ENCODE results near the gene TNFAIP6.
A peak's percentile ranks its signal among the peaks of the same experiment; 100 is the strongest.

The TNFAIP6 gene

DNA sequence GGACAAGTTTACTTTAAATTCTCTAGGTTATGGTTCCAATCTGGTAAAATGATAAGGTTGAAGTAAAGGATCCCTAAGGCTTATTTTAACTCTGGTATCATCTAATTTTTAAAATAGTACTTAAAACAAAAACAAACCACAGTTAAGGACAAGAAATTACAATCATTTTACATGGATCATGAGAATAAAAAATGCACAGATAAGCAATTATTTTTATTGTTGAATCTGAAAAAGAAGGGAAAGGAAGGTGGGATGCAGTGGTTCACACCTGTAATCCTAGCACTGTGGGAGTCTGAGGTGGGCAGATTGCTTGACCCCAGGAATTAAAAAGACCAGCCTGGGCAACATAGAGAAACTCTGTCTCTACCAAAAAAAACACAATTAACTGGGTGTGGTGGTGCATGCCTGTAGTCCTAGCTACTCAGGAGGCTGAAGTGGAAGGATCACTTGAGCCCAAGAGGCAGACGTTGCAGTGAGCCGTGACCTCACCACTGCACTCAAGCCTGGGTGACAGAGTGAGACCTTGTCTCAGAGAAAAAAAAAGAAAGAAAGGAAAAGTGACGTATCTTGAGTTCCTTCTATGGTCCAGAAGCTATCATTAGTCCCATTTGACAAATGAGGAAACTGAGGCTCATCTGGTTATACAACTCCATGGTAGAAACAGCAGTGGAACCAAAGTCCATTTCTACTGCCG lies 2.5 kb downstream of the TNFAIP6 start:
- DNase-seq (ENCODE audit: low read depth), result no peak

DNA sequence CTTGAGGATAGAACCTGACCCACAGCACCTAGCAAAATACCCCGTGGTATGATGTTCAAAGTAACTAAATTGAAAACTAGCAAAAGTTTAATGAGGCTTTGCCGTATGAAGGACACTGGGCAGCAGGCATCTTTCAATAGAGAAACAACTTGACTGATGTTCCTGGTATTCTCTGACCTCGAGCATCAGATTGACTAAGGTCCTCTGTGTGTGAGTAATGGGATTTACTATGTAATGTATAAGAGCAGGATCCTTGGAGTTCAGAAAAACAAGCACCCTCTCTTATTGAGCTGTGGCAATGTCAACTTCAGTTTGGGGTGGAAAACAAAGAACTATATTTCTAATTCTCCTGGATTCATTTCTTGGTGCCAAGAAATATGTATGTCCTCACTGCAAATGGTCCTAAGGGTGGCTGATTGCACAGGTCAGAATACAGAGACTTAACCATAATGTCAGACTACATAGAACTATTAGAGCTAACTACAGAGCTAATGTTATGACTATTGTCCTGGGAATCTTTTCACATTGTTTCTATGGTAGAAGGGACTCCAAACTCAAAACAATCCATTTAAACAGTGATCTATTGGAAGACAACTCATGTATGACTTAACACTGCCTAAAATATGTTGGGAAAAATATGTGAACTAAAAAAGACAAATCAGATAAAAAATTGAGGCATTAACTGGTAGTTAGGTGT lies 4.4 kb downstream of the TNFAIP6 start:
- DNase-seq (ENCODE audit: low read depth), result no peak

DNA sequence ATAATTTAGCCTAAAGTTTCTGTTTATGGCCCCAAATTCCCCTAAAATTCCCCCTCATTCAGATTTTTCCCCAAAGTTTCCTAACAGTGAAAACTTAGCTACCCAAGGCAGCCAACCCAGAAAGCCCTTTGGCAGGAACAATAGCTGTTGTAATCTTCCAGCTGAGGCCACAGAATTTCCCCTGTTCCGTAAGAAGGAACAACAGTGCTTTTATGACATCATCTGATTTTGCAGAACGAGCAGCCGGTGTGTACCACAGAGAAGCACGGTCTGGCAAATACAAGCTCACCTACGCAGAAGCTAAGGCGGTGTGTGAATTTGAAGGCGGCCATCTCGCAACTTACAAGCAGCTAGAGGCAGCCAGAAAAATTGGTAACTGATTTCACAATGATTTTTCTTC lies 6.3 kb downstream of the TNFAIP6 start:
- DNase-seq (ENCODE audit: low read depth), result no peak

DNA sequence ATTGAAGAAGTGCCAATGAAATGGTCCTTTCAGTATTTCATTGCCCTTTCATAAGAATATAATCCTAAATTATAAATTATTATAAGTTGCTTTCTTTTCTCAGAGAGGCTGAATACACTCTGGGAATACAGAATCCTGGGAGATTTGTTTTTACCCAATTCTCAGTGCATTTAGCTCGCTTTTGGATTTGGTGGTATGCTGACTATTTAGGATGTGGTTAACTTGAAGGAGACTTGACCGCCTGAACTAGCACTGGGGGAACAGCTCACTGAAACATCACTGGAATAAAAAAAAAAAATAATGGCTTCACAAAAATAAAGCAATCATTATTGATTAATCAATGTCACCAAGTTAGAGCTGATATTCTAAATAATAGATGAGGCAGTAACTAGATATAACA lies 10.2 kb downstream of the TNFAIP6 start:
- no peak for DNase-seq (ENCODE audit: low read depth)

DNA sequence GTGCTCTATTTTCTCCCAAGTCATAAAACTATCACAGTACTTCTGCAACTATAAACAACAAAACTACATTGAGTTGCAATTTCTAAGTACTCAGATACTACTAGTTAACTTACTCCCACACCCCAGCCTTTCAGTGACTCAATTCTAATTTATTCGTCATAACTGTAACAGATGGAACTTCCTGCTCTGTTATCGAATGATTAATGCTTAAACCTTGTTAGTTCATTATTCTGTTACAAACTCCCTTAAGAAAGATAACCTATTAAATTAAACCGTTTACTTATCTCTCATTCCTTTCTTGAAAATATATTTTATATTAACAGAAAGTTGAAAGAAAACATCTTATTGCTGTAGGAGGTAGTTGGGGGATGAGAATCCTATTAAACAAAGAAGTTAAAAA lies 17.0 kb downstream of the TNFAIP6 start:
- no peak for DNase-seq (ENCODE audit: low read depth)

DNA sequence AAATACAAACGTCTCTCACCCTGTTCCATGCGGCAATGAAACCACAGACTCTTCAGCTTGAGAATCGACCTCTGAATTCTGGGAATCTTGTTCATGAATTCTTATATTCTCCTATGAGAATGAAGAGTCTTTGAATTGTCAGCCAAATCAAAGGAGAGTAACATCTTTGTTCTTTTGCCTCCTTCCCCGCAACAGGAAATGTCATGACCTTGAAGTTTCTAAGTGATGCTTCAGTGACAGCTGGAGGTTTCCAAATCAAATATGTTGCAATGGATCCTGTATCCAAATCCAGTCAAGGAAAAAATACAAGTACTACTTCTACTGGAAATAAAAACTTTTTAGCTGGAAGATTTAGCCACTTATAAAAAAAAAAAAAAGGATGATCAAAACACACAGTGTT lies 21.8 kb downstream of the TNFAIP6 start:
- no peak for DNase-seq (ENCODE audit: low read depth)

DNA sequence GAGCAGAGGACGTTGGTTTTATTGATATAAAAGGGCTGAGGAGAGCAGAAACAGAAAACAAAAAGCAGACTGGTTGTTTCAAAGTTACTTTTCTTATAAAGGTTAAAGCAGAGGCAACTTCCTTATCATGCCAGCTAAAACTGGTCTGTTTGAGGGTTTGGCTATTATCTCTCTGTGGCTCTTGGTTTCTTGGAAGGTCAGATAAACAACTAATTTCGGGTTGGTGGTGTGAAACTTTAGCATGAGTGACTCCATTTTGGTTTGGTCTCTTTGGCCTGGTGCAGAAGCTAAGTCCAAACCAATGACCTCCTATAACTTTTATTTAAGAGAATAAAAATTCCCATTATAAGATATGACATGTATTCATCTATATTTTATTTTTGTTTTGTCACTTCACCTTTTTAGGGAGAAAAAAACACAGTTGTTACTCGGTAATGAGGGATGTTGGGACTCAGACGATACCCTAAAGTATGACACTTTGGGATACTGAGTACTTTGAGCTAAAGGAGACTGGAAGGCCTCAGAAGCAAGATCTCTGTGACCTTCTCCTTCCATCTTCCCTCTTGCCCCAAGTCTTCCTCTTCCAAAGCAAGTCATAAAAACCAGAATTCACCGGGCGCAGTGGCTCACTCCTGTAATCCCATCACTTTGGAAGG lies 23.3 kb downstream of the TNFAIP6 start:
- DNase-seq (ENCODE audit: low read depth), result no peak

DNA sequence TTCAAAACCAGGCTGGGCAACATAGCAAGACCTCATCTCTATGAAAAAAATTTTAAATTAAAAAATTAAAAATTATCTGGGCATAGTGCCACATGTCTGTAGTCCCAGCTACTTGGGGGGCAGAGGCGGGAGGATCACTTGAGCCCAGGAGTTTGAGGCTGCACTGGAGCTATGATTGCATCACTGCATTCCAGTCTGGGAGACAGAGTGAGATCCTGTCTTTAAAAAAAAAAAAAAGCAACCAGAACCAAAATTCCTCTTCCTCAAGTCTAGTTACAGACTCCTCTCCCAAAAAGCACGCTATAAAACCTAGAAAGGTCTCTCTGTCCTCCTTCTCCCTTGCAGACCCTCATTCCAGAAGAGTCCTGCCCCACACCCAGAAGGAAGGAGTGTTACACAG lies 23.9 kb downstream of the TNFAIP6 start:
- DNase-seq (ENCODE audit: low read depth), result no peak

DNA sequence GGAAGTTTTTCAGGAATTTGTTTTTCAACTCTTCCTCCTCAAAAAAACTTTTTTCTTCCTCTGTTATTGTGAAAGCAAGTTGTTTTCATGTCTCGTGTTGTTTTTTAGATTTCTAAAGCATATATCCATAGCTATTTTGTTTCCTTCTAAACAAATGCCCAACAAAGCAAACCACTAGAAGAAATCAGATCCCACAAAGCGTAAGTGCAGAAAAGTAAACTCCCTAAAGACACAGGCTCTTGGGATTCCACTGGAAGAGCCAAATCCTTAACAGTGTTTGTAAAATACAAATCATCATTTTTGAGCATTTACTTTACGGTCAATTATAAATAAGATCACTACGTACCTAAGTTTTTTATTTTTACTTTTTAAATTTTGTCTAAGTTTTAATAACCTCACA lies 30.6 kb downstream of the TNFAIP6 start:
- DNase-seq (ENCODE audit: low read depth), result no peak

DNA sequence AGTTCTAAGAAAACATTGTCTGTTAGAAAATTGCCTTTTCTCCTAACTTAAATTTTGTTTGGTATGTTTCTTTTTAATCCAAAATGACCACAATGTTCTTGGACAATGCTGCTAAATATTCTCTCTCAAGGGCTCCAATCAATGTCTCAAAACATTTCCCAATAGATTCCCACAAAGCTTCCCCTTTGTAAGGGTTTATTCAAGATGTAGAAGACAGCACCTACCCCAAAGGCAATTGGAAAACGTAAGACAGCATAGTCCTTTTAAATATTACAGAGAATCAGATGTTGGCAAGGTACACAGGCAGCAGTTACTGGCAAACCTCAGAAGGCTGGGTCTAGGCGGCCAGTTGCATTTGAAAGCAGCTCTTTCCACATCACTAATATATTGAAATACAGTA lies 34.0 kb downstream of the TNFAIP6 start:
- DNase-seq (ENCODE audit: low read depth), result no peak

DNA sequence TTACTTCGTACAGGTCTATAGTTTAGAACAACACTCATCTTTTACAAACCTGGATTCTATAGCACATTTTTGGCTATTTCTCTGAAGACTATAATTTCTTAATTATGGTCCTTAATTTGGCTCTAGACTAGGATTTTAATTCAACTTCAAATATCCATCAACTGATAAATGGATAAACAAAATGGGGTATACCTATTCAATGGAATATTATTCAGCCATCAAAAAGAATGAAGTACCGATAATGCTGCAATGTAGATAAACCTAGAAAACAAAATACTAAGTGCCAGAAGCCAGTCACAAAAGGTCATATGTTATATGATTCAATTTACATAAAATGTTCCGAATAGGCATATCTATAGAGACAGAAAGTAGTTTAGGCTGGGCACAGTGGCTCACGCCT lies 37.1 kb downstream of the TNFAIP6 start:
- no peak for DNase-seq (ENCODE audit: low read depth)

DNA sequence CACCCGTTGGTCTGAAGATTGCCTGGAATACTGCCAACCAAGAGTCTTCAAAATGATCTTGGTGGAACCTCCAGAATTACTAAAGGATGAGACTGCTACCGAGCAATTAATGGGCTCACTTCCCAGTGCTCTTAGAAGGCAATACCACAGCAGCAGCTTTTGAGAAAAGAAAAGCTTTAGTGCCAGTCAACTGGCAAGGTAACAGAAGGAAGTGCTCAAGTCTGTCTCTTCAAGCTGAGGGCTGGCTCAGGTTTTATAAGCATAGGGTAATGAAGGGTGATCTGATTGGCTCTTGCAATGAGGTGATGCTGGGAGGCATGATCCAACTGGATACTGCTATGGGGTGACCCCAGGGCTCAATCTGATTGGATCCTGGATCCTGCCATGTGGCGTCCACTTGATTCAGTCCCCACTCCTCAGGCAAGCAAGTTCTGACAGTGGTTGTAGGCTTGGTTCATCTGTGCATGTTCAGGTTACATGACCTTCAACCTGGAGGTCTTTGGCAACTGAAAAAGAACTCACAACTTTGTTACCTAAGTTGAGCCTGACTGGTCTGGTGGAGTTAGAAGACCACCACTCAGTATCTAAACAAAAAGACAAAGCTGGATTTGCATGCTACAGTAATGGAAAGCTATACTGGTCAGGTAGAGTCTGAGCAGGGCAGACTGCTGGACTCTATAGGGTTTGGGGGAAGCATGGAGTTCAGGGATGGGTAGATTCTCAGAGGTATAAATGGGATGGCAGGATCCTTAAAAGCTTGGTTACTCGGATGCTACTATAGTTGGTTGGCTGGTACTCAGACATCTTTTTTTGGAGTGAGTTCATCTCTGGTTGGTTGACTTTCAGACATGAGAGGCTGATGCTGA lies 38.4 kb downstream of the TNFAIP6 start:
- no peak for DNase-seq (ENCODE audit: low read depth)

DNA sequence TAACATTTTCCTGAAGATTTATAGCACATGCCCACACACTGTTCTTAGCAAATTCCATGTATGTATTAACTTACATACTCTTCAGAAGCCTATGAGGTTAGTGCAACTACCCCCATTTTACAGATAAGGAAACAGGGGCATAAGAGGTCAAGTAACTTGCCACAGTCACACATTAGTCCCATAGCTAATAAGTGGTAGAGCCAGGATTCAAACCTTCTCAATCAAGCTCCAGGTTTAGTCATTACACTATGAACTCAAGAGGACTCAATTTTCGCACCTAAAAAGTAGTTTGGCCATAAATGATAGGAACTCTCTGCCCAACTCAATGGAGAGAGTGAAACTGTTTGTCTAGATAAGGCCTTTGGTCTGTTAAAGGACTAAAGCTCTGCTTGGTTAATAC lies 42.6 kb downstream of the TNFAIP6 start:
- no peak for DNase-seq (ENCODE audit: low read depth)

DNA sequence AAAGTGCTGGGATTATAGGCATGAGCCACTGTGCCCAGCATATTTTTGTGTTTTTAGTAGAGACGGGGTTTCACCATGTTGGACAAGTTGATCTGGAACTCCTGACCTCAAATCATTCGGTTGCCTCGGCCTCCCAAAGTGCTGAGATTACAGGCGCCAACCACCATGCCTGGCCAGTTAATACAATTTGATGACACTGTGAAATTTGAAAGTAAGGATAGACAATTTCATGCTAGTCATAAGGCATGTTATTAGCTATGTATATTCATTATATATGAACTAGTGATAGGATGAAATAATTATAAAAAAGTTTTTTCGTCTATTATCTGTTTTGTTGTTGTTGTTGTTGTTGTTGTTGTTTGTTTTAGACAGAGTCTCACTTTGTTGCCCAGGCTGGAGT lies 43.8 kb downstream of the TNFAIP6 start:
- no peak for DNase-seq (ENCODE audit: low read depth)

DNA sequence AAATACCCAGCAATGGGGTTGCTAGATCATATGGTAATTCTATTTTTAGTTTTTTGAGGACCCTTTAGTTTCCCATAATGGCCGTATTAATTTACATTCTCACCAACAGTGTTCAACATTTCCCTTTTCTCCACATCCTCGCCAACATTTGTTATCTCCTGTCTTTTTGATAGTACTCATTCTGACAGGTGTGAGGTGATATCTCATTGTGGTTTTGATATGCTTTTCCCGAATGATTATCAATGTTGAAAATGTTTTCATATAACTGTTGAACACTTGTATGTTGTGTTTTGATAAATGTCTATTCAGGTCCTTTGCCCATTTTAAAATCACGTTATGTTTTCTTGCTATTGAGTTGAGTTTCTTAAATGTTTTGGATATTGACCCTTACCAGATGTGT lies 46.5 kb downstream of the TNFAIP6 start:
- no peak for DNase-seq (ENCODE audit: low read depth)

DNA sequence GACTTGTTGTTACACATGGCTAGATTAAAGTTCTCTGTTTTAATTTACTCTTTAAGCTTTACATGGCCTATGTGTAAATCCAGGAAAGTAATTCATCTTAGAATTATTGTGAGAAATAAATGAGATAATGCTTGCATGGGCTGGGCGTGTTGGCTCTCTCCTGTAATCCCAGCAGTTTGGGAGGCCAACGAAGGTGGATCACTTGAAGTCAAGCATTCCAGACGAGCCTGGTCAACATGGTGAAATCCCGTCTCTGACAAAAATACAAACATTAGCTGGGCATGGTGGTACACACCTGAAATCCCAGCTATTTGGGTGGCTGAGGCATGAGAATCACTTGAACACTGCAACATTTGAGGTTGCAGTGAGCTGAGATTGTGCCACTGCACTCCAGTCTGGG lies 48.0 kb downstream of the TNFAIP6 start:
- no peak for DNase-seq (ENCODE audit: low read depth)

DNA sequence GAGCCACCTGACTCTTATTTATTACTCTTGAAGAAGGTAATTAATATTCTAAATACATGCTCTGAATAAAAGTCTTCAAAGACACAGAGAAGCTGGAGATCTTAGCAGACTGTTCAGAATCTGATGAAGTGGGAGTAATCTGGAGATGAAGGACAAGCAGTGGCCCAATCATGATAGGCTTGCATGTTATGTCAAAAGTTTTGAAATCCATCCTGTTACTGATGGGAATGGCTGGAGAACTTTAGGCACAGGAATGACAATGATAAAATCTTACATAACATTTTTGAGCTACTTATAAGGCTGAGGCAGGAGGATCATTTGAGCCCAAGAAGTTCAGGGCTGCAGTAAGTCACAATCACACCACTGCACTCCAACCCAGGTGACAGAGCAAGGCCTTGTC lies 49.9 kb downstream of the TNFAIP6 start:
- DNase-seq (ENCODE audit: low read depth), result no peak

DNA sequence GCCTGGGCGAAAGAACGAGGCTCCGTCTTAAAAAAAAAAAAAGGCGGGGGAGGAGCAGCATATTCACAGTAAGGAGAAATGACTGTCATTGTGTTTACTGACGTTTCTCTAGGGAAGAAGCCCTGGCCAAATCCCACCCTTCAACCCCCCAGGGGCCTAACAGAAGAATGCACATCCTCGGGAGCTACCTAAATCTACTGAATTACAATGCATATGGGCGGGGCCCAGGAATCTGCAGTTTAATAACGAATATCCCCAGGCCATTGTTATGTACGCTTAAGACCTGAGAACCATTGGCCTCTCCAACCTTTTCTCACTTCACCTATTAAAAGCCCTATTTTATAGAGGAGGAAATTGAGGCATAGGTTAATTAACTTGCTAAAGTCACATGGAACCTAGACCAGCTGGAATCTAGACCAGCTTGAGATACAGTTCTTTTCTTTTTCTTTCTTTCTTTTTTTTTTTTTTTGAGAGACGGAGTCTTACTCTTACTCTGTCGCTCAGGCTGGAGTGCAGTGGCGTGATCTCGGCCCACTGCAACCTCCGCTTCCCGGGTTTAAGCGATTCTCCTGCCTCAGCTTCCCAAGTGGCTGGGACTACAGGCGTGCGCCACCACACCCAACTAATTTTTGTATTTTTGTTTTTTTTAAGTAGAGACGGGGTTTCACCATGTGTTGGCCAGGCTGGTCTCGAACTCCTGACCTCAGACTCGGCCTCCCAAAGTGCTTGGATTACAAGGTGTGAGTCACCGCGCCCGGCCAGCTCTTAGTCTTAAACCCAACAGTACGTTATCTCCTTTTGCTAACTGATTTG lies 51.6 kb downstream of the TNFAIP6 start:
- DNase-seq (ENCODE audit: low read depth), result no peak

DNA sequence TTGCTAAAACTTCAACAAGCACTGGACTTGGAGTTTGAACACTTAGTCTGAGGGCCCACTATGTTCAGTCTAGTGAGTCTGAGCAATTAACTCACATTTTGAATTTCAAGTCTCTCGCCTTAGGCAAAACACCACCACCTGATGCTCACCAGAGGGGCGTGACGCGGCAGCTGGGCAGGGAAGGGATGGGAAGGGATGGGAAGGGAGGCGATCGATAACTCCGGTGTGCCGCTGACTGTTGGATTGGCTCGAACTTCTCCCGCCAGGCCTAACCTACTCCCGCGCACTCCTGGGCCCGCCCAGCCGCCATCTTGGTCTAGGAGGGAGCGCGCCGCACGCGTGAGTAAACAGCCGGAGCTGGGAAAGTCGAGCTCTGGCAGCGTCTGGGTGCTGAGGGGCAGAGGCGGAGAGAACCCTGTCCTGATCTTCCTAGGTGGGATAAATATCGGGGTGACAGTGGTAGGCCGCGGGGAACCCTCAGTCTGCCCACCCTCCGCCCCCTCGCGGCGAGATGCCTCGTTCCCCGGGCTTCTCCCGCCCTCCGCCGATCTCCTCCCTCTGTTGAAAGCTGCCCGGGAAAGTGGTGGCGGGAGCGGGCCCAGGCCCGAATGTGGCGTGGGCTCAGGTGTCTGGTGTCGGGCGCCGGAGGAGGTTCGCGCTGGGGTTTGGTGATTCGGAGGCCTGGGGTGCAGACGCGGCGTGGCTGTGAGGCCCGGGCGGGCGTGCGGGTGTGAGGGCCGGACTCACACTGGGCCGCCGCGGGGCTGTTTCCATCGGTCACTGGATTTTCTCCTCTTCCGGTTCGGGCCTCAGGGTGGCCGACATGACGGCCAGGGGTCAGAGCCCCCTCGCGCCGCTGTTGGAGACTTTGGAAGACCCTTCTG lies 52.5 kb downstream of the TNFAIP6 start, which contains the start of gene RIF1:
Gene RIF1, plus strand, starts transcription at position 302 of the 884 bp plus-strand sequence. Its CDS starts 522 bp downstream, at position 824.
- peak; percentile 58 for DNase-seq (ENCODE audit: low read depth)

DNA sequence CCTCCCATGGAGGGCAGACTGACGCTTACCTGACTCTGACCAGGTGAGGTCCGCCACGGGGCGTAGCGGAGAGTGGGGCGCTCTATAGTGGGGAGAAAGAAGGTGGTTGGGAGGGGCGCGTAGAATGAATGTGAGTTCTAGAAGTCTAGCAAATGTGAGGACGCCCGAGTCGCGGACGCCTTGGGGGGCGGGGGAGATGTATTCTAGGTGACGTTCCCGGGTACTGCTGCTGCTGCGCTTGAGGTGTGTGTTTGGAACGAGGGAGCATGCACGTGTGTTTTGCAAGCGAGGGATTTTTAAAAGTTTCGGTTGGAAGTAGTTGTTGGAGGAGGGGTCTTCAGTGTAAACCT lies 53.1 kb downstream of the TNFAIP6 start:
- peak; percentile 22 for DNase-seq (ENCODE audit: low read depth)

DNA sequence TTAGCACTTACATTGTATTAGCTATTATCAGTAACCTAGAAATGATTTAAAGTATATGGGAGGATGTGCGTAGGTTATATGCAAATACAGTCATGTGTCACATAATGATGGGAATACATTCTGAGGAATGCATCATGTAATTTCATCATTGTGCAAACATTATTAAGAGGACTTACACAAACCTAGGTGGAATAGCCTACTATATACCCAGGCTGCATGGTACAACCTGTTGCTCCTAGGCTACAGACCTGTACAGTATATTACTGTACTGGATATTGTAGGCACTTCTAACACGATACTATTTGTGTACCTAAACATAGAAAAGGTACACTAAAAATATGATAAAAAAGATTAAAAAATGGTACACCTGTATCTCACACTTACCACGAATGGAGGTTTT lies 60.3 kb downstream of the TNFAIP6 start:
- no peak for DNase-seq (ENCODE audit: low read depth)

Data from activated gamma-delta T cell treated with anti-CD3 and anti-CD28 coated beads, Interleukin-2, amount 50 U/mL, for 16 hours (primary cell).